NAMALWA (cell line): ENCODE measurements around the gene LARGE1.

ENCODE experiments used
- DNase-seq: peaks from one replicate; pipeline ENCODE4 v3.0.0-alpha.2; 2015; ENCODE audit warnings: low spot score

LARGE1 gene

DNA sequence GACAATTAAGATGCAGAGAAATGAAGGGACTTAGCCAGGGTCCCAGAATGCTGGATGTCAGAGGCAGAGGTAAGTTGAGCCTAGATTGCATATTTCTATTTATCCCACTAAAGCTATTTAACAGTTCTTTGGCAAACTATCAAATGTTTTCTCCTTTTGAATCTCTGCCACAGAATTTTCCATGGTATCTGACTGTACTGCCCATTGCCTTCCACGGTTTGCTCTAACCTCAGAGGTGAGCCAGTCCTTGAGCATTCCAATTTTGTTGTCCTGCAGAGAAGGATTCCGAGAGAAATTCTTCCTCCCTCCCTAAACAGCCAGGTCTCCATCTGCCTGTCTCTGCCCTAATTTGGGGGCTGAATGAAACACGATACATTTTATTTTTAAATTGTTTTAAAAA is 493.8 kb downstream of the LARGE1 start:
- DNase-seq: no peak

GRCh38 chr22:33421859-33422258 is 498.4 kb downstream of the LARGE1 start:
- DNase-seq: no peak

DNA sequence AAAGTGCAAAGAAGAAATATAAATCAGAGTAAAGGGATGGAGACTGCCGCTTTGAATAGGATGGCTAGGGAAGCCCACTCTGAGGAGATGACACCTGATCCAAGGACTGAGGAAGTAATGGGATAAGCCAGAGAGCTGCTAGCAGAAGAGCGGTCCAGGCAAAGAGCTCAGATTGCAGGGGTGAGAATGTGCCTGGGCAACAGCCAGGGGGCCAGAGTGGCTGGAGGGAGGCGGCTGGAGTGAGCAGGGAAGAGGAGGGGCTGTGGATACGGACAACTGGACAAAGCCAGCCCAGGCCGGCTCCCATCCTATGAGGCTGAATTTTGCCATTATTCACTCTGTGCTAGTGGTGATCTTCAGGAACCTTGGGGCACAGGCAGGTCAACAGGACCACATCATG is 501.8 kb downstream of the LARGE1 start:
- no peak for DNase-seq

DNA sequence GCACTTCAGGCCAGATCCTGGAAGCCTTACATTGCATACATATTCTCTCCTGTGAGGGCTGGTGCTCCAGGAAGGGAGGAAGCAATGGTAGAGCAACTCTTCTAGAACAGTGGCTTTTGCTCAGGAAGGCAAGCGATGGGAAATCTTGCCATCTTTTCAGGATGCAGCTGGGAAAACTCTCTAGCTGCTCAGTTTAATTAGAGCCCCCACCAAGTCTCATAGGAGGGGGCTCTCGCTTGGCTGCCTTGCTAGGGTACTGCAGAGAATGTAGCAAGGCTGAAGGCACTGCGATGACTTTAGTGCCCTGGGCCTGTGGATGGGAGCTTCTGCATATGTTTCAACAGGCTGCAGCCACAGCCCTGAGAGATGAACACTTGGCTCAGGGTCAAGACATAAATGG is 504.9 kb downstream of the LARGE1 start:
- DNase-seq: no peak

DNA sequence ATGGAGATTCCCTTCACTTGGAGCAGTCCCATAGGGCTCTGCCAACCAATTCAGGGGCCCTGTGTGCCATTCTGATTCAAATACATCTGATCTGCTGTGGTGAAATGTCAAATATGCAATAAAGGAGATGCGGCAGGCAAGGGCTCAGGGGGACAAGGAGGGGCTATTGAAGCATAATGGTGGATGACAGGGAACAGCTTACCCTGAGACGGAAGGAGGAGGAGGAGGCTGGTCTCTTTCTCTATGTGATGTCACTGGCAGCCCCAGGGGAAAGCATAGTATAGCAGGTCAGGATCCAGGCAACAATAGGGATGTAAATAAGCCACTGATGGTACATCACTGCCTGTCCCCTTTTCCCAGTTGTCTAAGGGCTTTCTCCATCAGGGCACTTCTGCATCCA is 511.2 kb downstream of the LARGE1 start:
- DNase-seq: no peak

DNA sequence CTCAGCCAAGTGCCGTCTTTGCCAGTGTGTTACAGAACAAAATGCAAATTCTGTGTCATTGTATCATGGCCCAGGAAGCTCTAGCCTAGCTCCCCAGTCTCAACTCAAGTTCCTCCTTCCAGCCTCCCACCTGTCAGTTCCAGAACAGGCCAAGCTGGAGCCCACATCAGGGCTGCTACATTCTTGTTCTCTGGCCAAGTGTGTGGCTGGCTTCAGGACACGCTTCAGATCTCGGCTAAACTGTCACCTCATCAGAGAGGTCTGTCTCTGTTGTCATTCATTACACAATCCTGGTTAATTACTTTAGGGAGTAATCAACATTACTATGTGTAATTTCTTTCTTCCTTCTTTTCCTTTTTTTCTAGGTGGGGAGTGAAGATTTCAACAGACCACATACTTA is 515.1 kb downstream of the LARGE1 start:
- no peak for DNase-seq

DNA sequence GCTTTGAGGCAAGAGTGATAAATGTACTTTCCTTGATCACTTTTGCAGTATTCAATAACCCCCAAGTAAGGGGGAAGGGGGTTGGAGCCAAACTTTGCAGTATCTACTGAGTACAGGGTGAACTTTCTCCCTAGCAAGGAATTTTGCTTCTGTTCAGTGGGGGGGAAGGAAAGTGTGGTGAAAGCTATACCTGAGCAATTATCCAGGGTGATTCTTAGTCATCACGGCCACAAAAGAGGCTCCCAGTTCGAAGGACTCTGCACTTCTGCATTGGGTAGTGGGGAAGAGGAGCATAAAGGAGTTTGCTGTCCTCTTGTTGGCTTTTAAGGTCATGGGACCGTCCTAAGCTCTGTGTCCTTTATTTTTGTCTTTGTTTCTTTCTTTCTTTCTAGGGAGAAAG is 515.6 kb downstream of the LARGE1 start:
- no peak for DNase-seq

DNA sequence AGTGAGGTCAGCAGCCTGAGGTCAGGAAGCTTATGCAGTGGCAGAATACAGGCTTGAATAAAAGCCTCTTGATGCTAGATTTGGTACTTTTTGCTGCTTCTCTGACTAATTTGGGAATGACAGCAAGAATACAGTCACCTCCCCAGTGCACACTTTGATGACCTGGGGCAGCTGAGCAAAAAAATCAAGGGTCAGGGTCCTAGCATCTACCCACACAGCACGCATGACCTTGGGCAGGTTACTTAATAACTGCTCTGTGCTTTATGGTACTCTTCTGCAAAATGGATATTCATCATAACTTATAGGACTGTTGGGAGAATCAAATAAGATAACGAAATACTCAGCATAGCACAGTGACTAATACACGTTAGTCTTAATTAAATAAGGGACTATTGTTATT is 518.0 kb downstream of the LARGE1 start:
- DNase-seq: no peak

- DNase-seq: no peak
Observed at GRCh38 chr22:33401291-33401690, 519.0 kb downstream of the LARGE1 start.

DNA sequence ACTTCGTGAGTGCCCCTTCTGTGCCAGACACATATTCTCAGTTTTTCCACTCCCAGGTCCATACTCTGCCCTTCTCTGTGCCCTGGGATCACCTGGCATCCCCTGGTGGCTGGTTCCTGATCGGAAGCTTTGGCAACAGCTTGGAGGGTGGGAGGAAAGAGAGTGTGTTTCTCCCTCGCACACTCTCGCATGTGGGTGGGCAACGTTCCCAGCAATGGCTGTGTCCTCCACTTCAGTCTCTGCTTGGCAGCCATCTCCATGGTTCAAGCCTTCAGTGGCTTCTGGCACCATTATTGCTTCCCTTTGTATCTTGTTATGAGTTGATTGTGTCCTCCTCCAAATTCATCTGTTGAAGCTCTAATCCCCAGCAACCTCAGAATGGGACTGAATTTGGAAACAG is 519.4 kb downstream of the LARGE1 start:
- DNase-seq: no peak

GRCh38 chr22:33400061-33400840 is 520.0 kb downstream of the LARGE1 start:
- DNase-seq: no peak

- DNase-seq: no peak
Observed at GRCh38 chr22:33397381-33397907, 522.8 kb downstream of the LARGE1 start.

DNA sequence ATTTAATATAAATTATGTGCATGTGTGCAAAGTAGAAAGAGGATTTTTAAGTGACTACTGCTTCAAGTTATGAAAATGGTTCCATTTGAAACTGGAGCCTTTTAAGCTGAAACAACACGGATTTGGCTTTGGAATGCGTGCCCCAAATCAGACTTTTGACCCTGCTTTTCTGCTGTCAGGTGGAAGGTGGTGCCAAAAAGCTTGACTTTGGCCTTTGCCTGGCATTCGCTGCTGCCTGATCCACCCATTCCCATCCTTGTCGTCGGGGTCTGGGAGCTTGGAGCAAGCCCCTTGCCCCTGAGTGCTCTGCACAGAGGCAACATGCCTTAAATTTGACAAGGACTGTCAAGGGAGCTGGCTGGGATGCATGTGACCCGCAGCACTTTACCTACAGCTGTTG is 526.8 kb downstream of the LARGE1 start:
- no peak for DNase-seq

DNA sequence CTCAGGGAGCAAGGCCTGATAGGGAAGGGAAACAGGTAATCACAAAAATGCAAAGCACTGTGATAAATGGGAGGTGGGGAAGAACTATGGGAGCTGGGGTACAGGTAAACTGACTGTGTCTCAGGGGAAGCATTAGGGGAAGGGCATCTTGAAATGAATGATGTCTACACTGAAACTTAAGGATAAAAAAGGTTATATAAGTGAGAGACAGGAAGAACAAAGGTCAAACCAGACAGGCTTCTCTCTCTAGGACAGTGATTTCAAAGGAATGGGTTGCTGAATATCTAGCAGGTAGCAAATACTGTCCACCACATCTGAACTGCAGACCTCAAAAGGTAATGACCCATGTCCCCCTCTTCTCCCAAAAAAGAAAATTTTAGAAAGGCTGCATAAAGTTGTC is 529.0 kb downstream of the LARGE1 start:
- no peak for DNase-seq

DNA sequence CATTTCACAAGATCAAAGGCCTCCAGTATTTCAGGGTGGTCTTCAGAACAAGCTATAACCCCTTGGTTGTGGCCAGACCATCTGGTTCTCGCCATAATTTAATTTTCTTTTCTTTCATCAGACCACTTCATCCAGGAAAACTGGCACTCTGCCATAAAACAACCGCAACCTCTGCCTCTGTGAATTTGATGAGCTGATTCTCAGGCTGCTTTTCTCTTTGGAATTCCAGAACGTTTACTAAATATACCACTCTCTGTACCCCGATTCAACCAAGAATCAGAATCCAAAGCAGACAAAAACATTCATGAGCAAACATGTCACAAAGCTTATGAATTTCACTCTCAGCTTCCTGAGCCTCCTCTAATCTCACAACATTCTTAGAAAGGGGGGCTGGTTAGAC is 530.3 kb downstream of the LARGE1 start:
- no peak for DNase-seq

DNA sequence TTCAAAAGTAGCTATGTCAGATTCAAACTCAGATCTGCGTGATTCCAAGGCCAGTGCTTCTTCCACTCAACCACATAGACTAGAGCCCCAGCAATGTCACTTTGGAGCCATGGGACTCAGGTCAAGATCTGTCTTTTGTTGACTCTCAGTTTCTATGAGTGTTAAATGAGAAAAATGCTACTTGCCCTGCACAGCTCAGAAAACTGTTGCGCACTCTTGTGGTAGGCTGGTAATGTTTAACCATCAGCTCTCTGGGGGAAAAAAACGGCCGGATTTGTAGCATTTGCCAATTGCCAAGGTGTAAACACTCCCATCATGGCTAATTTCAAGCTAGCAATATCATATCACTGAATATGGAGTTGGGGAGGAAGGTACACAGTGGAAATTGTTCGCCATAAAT is 534.0 kb downstream of the LARGE1 start:
- no peak for DNase-seq

GRCh38 chr22:33385611-33386010 is 534.7 kb downstream of the LARGE1 start:
- no peak for DNase-seq

GRCh38 chr22:33382436-33382835 is 537.8 kb downstream of the LARGE1 start:
- no peak for DNase-seq

GRCh38 chr22:33381531-33382406 is 538.5 kb downstream of the LARGE1 start:
- DNase-seq: no peak

- no peak for DNase-seq
Observed at GRCh38 chr22:33380789-33381530, 539.3 kb downstream of the LARGE1 start.

- no peak for DNase-seq
Observed at GRCh38 chr22:33379836-33380235, 540.4 kb downstream of the LARGE1 start.

- DNase-seq: no peak
Observed at GRCh38 chr22:33372875-33373274, 547.4 kb downstream of the LARGE1 start.
